GM15510 (cell line): ENCODE results near the gene VSTM1.

Source experiments
- POLR2A ChIP-seq: IDR thresholded peaks from 3 replicates; pipeline ENCODE4 v1.6.1; 2011; ENCODE audit warnings: borderline replicate concordance; ENCODE audit not compliant: insufficient read length; ENCODE audit errors: extremely low read depth

Gene VSTM1

GRCh38 chr19:54063350-54064116 lies at the start of gene VSTM1:
TSS of gene VSTM1 (minus strand) at chr19:54063897. CDS start at chr19:54063777, 120 bp downstream.
- TF ChIP-seq POLR2A, result no peak

- TF ChIP-seq POLR2A, result no peak
These were observed 46.0 kb upstream of the VSTM1 start for GRCh38 chr19:54109651-54110050.

GRCh38 chr19:54108496-54108895 lies 44.8 kb upstream of the VSTM1 start:
- TF ChIP-seq POLR2A, result no peak

GRCh38 chr19:54107876-54108490 lies 44.3 kb upstream of the VSTM1 start:
- TF ChIP-seq POLR2A, result no peak

- no peak for TF ChIP-seq POLR2A
These were observed 43.0 kb upstream of the VSTM1 start for GRCh38 chr19:54106716-54107115.

GRCh38 chr19:54105796-54106195 lies 42.1 kb upstream of the VSTM1 start:
- TF ChIP-seq POLR2A, result no peak

- no peak for TF ChIP-seq POLR2A
These were observed 41.5 kb upstream of the VSTM1 start for GRCh38 chr19:54104998-54105715.

GRCh38 chr19:54102421-54103169 lies 38.9 kb upstream of the VSTM1 start, which contains the start of gene NDUFA3:
TSS of gene NDUFA3 (plus strand) at chr19:54102855. CDS start at chr19:54102879, 24 bp downstream.
- TF ChIP-seq POLR2A, result peak; percentile 83

- TF ChIP-seq POLR2A, result no peak
These were observed 36.9 kb upstream of the VSTM1 start, which contains the start of gene OSCAR for GRCh38 chr19:54100561-54100960. TSS of gene OSCAR (minus strand) at chr19:54100803. CDS start at chr19:54100792, 11 bp downstream.

GRCh38 chr19:54099190-54099902 lies 35.6 kb upstream of the VSTM1 start:
- TF ChIP-seq POLR2A, result no peak

- TF ChIP-seq POLR2A, result no peak
These were observed 33.0 kb upstream of the VSTM1 start for GRCh38 chr19:54096617-54097106.

GRCh38 chr19:54095136-54095858 lies 31.6 kb upstream of the VSTM1 start:
- no peak for TF ChIP-seq POLR2A

- no peak for TF ChIP-seq POLR2A
These were observed 30.8 kb upstream of the VSTM1 start for GRCh38 chr19:54094426-54095000.
